Neural cell (in vitro differentiated cells): ENCODE data around the gene HAP1. TPM values are rescaled to one million over a fixed set of nuclear protein-coding genes. Genes with fewer than 3 reads are reported as not detected.

Experiments
- H2AFZ ChIP-seq: fragments of 200-600, 300-800 bp; sonication (generic), shearing (Covaris generic); 2 replicates; pipeline ENCODE4 v1.6.0; 2014; ENCODE audit warnings: low read depth, mild to moderate bottlenecking, antibody characterized with exemption, low read length, moderate library complexity
- H3F3A ChIP-seq: fragments of 200-600 bp; shearing (Covaris generic); 2 replicates; pipeline ENCODE4 v1.6.1; 2016; ENCODE audit warnings: mild to moderate bottlenecking, moderate library complexity, mixed read lengths, antibody characterized with exemption, low read length; ENCODE audit not compliant: insufficient read depth, poor library complexity, severe bottlenecking
- H3K27ac ChIP-seq: fragments of 200-600, 300-800 bp; sonication (generic), shearing (Covaris generic); 2 replicates; pipeline ENCODE4 v1.5.1; 2014; ENCODE audit warnings: mild to moderate bottlenecking, low read length, moderate library complexity
- H3K27me3 ChIP-seq: fragments of 300-800, 200-600 bp; sonication (generic), shearing (Covaris generic); 2 replicates; pipeline ENCODE4 v1.6.0; 2014; ENCODE audit warnings: mild to moderate bottlenecking, low read depth, low read length, moderate library complexity; ENCODE audit not compliant: insufficient read depth
- H3K36me3 ChIP-seq: fragments of 300-800, 200-600 bp; sonication (generic), shearing (Covaris generic); 2 replicates; pipeline ENCODE4 v1.5.1; 2014; ENCODE audit warnings: mild to moderate bottlenecking, antibody characterized with exemption, low read length, moderate library complexity; ENCODE audit not compliant: insufficient read depth
- H3K4me2 ChIP-seq: fragments of 300-800, 200-600 bp; sonication (generic), shearing (Covaris generic); 2 replicates; pipeline ENCODE4 v1.6.0; 2014; ENCODE audit warnings: mild to moderate bottlenecking, low read length
- H3K4me3 ChIP-seq: fragments of 300-800, 200-600 bp; sonication (generic), shearing (Covaris generic); 2 replicates; pipeline ENCODE4 v1.5.1; 2014; ENCODE audit warnings: mild to moderate bottlenecking, low read length, moderate library complexity
- H3K79me2 ChIP-seq: fragments of 200-600 bp; shearing (Covaris generic); replicated peaks from 2 replicates; pipeline ENCODE4 v1.6.0; 2014; ENCODE audit warnings: mild to moderate bottlenecking, low read length, moderate library complexity; ENCODE audit not compliant: insufficient read depth
- H3K9ac ChIP-seq: fragments of 300-800, 200-600 bp; sonication (generic), shearing (Covaris generic); 2 replicates; pipeline ENCODE4 v1.6.1; 2016; ENCODE audit warnings: mild to moderate bottlenecking, low read length, mixed read lengths
- H3K9me2 ChIP-seq: fragments of 200-600 bp; shearing (Covaris generic); 2 replicates; pipeline ENCODE4 v1.6.1; 2016; ENCODE audit warnings: mild to moderate bottlenecking, low read length, mixed read lengths; ENCODE audit not compliant: insufficient read depth
- H3K9me3 ChIP-seq: fragments of 200-600, 300-800 bp; sonication (generic), shearing (Covaris generic); 2 replicates; pipeline ENCODE4 v1.6.1; 2016; ENCODE audit warnings: mild to moderate bottlenecking, mixed run types, low read length, moderate library complexity, mixed read lengths
- H4K20me1 ChIP-seq: fragments of 200-600 bp; shearing (Covaris generic); 2 replicates; pipeline ENCODE4 v1.6.1; 2016; ENCODE audit warnings: mild to moderate bottlenecking, mixed run types; ENCODE audit not compliant: insufficient read depth
- CTCF ChIP-seq: fragments of 450-650 bp; IDR thresholded peaks from 2 replicates; pipeline ENCODE4 v1.5.1; 2014; ENCODE audit warnings: antibody characterized with exemption, mild to moderate bottlenecking, moderate library complexity; ENCODE audit not compliant: poor library complexity, severe bottlenecking
- EP300 ChIP-seq: fragments of 450-650 bp; conservative IDR thresholded peaks from 2 replicates; pipeline ENCODE4 v1.6.1; 2014; ENCODE audit warnings: antibody characterized with exemption, mild to moderate bottlenecking, moderate library complexity; ENCODE audit not compliant: poor library complexity, severe bottlenecking
- EZH2 ChIP-seq: fragments of 200-600, 300-800 bp; shearing (Covaris generic), sonication (generic); IDR thresholded peaks from 2 replicates; pipeline ENCODE4 v1.6.1; 2014; ENCODE audit warnings: antibody characterized with exemption, low read length, borderline replicate concordance, mild to moderate bottlenecking; ENCODE audit not compliant: insufficient read depth, poor library complexity, severe bottlenecking
- MXI1 ChIP-seq: fragments of 450-650 bp; conservative IDR thresholded peaks from 2 replicates; pipeline ENCODE4 v1.6.1; 2014; ENCODE audit warnings: antibody characterized with exemption, mild to moderate bottlenecking; ENCODE audit not compliant: poor library complexity, severe bottlenecking
- POLR2AphosphoS5 ChIP-seq: IDR thresholded peaks from 2 replicates; pipeline ENCODE4 v1.6.1; 2012
- RAD21 ChIP-seq: fragments of 450-650 bp; conservative IDR thresholded peaks from 2 replicates; pipeline ENCODE4 v1.6.1; 2014; ENCODE audit warnings: antibody characterized with exemption, mild to moderate bottlenecking, moderate library complexity
- SMC3 ChIP-seq: fragments of 450-650 bp; conservative IDR thresholded peaks from 2 replicates; pipeline ENCODE4 v1.6.1; 2014; ENCODE audit warnings: antibody characterized with exemption, mild to moderate bottlenecking, moderate library complexity; ENCODE audit not compliant: poor library complexity
- TAF1 ChIP-seq: IDR thresholded peaks from 2 replicates; pipeline ENCODE4 v1.6.1; 2012; ENCODE audit warnings: low read depth
- polyA plus RNA-seq: library from polyadenylated mRNA; depleted of rRNA; stranded (reverse); fragments of >200 nt; gene quantifications from 2 replicates; pipeline ENCODE4 v1.2.3, GENCODE V29; 2014
- TF ChIP-seq, protein P1 (sequence below): IDR thresholded peaks from 2 replicates; pipeline ENCODE4 v1.6.1; 2012; ENCODE audit warnings: borderline replicate concordance

Gene HAP1
- polyA plus RNA-seq, 1 donor from 2014 or later = 0.79 TPM

DNA sequence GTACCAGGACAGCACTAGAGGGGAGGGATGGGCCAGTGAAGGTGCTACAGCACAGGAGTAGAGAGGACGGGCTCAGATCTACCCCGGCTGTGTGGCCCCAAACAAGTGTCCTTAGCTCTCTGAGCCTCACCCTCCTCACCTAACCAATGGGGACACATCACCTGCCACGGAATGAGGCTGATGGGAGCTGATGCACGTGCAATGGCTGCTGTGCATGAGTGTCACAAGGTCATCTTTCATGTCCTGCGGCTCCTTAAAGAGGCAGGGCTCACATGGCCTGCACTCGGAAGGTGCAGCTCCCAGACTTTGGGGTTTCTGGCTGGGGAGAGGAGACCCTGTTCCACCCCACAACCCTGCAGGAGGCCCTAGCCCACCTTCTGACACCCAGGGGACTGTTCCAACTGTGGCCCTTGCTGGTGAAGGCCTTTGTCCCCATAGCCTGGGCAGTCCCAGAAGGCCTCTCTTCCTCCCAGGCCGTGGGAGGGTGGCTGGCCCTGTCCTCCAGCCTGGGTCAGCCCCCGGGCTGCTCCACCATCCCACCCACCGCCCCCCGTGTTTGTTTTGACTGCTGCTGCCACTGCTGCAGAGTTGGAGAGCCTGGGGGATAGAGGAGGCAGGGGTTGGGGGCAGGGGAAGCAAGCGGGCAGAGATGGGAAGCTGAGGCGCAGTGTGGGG lies 10.5 kb downstream of the HAP1 start:
- H3F3A ChIP-seq = no peaks in the 10 kb centered on the region
- no peak overlapping the region for H3K4me3 ChIP-seq
- no peak overlapping the region for H2AFZ ChIP-seq
- no peaks in the 10 kb centered on the region for H3K79me2 ChIP-seq
- H3K36me3 ChIP-seq = no peaks in the 10 kb centered on the region
- no peaks in the 10 kb centered on the region for H4K20me1 ChIP-seq
- no peak overlapping the region for H3K27ac ChIP-seq
- H3K27me3 ChIP-seq = no peaks in the 10 kb centered on the region
- H3K4me2 ChIP-seq = no peak overlapping the region
- no peaks in the 10 kb centered on the region for H3K9me2 ChIP-seq
- H3K9ac ChIP-seq = no peak overlapping the region
- no peak for TF ChIP-seq EZH2
- TF ChIP-seq POLR2AphosphoS5 = no peak
- no peak for TF ChIP-seq TAF1
- no peak for TF ChIP-seq MXI1
- no peak for TF ChIP-seq SMC3
- no peak for TF ChIP-seq EP300
- TF ChIP-seq CTCF = no peak
- TF ChIP-seq, protein P1, sequence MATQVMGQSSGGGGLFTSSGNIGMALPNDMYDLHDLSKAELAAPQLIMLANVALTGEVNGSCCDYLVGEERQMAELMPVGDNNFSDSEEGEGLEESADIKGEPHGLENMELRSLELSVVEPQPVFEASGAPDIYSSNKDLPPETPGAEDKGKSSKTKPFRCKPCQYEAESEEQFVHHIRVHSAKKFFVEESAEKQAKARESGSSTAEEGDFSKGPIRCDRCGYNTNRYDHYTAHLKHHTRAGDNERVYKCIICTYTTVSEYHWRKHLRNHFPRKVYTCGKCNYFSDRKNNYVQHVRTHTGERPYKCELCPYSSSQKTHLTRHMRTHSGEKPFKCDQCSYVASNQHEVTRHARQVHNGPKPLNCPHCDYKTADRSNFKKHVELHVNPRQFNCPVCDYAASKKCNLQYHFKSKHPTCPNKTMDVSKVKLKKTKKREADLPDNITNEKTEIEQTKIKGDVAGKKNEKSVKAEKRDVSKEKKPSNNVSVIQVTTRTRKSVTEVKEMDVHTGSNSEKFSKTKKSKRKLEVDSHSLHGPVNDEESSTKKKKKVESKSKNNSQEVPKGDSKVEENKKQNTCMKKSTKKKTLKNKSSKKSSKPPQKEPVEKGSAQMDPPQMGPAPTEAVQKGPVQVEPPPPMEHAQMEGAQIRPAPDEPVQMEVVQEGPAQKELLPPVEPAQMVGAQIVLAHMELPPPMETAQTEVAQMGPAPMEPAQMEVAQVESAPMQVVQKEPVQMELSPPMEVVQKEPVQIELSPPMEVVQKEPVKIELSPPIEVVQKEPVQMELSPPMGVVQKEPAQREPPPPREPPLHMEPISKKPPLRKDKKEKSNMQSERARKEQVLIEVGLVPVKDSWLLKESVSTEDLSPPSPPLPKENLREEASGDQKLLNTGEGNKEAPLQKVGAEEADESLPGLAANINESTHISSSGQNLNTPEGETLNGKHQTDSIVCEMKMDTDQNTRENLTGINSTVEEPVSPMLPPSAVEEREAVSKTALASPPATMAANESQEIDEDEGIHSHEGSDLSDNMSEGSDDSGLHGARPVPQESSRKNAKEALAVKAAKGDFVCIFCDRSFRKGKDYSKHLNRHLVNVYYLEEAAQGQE = no peak
- TF ChIP-seq RAD21 = no peak
- no peaks in the 10 kb centered on the region for H3K9me3 ChIP-seq

DNA sequence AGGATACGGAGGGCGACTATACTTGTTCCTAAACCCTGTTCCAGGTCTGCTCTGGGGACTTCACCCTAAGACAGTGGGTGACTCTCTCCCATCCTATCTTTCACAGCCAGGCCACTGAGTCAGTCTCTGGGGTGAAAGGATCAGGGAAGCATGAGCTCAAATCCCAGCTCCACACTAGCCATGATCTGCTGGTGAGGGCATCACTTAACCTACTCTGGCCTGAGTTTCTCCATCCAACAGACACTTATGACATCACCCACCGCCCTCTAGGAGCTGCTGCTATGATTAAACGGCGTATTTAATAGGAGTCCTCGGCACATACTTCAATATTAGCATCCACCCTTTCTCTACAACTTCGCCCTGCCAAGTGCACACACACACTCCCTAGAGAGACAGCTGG lies 12.2 kb downstream of the HAP1 start:
- H3K79me2 ChIP-seq = no peaks in the 10 kb centered on the region
- no peak overlapping the region for H3K27ac ChIP-seq
- no peak overlapping the region for H3K4me2 ChIP-seq
- TF ChIP-seq EZH2 (no peak), SMC3 (no peak), TAF1 (no peak), RAD21 (no peak), POLR2AphosphoS5 (no peak)
- TF ChIP-seq, protein P1 = no peak
- no peak overlapping the region for H3K9ac ChIP-seq
- H3K9me3 ChIP-seq = no peaks in the 10 kb centered on the region
- H3K36me3 ChIP-seq = no peaks in the 10 kb centered on the region
- H2AFZ ChIP-seq = no peak overlapping the region
- no peaks in the 10 kb centered on the region for H3K9me2 ChIP-seq
- no peak overlapping the region for H3K4me3 ChIP-seq
- H3K27me3 ChIP-seq = no peaks in the 10 kb centered on the region
- H4K20me1 ChIP-seq = no peaks in the 10 kb centered on the region
- no peaks in the 10 kb centered on the region for H3F3A ChIP-seq
